Measurements from ENCODE around the gene DDX39B.
"Not testable (repeated sequence)": the region's sequence is repeated elsewhere in the genome, so short reads cannot be mapped to it uniquely, and the experiment has no call there.

The DDX39B gene

DNA sequence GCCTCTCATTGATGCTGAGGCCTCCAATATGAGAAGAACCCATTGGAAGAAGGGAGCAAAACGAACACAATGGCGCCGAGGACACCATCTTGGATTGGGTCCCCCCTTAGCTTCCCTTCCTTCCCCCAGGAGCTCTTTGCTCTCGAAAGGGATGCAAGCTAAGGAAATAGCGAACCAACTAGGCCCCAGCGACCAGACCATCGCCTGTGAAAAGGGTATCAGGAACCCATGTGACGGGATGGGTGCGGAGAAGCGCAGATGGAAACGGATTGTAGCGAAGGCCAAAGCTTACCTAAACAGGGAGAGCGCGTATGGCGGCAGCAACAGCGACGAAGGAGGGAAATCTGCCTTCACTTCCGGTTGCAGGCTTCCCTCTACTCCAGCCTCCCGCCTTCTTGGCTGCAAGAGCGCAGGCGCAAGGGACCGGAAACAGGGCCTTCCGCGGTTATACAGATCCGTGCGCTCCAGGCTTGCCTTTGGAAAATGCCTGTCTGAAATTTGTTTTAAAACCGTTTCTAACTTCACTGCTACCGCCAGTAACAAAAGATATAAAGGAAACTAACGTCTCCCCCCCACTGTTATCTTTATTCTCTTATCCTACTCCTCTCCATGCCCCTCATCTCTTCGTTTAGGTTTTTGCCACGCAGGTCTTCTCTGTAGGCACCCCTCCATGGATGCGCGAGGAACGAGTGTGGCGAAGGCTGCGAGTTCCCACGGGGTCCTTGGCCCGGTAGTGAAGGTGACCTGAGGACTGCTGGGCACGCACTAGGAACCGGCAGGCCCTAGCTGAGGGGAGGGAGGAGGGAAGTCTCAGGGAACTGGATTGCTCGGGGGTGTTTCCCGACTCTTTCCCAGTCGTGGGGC lies at the start of gene DDX39B:
Gene DDX39B (minus strand): TSS at position 346 of the 864 bp plus-strand sequence. CDS start 1,471 bp downstream, outside the sequence.
- peak; percentile 97 to 98 for DNase-seq

DNA sequence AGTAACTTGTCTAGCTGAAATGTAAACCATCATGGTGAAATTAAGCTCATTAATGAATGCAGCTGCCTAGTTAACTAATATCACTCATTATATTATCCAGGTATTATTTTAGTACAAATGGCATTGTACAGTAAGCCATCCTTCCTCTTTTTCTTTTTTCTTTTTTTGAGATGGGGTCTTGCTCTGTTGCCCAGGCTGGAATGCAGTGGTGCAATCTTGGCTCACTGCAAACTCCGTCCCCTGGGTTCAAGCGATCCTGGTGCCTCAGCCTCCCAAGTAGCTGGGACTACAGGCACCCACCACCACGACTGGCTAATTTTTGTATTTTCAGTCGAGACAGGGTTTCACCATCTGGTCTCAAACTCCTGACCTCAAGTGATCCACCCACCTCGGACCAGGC lies 48.9 kb upstream of the DDX39B start:
- DNase-seq, result not testable (repeated sequence)

DNA sequence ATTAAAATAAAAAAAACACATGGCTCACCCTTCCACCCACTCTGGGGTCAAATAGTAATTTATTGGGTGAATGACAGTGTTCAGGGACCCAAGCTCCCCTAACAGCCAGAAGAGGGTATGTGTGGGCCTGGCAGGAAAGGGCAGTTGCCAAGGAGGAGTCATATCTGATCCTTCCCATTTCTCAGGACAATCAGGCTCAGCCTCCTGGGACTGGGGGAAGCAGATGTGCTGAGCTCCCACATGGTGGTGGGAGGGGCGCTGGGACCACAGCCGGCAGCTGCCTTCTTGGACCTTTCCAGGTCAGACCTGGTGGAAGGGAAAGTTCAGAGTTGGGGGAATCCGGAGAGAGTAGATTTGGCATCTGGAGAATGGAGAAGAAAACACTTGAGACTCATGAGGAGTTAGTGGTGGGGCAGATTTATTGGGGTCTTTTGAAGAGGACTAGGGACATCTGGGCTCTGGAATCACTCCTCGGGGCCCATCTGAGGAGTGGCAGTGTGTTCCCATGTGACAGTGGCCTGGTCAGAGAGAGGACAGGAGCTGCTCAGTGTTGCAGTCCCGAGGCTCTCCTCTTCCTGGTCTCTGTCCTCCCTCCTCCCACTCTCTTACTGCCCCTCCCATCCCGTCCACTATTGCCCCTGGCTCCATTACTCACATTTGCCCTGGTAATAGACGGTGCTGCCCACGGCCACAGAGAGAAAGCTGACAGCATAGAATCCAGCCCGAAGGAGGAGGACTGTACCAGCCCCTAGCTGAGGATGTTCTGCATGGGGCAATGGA lies 47.3 kb upstream of the DDX39B start:
- no peak for DNase-seq

DNA sequence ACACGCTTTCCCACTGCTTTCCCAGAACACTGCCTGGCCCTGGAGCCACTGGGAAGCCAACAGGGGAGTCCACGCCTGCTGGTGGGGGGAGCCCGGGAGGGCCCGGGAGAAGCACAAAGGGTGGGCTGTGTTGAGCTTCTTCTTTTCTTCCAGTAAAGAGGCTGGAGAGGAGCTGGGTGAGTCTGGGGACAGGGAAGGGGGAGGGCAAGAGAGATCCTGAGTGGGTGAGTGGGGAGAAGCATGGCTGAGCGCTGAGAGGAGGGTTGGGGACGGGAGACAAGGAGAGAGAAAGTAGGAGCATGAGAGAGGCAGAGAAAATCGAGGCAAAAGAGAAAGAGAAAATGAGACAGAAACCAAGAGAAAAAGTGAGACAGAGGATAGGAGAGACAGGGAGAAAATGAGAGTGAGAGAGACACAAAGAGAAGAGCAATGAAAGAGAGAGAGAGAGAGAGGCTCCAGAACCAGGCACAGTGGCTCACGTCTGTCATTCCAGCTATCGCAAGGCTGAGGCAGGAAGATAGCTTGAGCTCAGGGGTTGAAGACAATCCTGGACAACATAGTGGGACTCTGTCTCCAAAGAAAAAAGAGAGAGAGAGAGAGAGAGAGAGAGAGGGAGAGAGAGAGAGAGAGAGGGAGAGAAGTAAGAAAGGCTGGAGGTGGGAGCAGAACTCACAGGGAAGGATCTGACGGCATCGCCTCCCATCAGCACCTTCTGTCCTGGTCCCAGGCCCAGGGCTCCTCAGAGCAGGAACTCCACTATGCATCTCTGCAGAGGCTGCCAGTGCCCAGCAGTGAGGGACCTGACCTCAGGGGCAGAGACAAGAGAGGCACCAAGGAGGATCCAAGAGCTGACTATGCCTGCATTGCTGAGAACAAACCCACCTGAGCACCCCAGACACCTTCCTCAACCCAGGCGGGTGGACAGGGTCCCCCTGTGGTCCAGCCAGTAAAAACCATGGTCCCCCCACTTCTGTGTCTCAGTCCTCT lies 46.3 kb upstream of the DDX39B start:
- DNase-seq, result no peak

DNA sequence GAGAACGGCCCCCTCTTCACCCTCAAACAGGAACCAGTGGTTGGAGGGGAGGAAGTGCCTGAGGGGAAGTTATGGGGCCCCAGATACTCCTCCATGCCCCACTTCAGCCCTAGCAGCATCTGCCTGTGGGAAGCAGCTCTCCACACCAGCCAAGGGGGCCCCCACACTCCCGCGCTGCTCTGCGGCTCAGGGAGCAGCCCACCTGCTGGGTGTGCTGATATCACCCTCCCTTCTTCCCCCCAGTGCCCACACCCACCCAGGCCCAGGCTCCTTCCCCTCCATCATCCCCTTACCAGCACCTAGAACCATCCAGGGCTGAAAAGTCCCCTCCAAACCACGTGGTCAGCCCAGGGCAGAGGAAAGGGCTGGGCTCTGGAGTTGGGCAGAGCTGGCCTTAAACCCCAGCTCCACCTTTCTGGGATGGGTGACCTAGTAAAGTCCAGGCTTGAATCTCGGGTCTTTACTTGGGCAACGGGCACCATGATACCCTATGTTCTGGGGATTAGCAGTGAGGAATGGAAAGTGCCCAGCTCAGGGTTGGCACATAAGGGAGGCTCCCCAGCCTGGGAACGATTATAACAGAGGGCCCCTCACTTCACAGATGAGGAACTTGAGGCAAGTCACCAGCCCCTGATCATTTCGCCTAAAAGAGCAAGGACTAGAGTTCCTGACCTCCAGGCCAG lies 44.9 kb upstream of the DDX39B start:
- DNase-seq, result no peak

DNA sequence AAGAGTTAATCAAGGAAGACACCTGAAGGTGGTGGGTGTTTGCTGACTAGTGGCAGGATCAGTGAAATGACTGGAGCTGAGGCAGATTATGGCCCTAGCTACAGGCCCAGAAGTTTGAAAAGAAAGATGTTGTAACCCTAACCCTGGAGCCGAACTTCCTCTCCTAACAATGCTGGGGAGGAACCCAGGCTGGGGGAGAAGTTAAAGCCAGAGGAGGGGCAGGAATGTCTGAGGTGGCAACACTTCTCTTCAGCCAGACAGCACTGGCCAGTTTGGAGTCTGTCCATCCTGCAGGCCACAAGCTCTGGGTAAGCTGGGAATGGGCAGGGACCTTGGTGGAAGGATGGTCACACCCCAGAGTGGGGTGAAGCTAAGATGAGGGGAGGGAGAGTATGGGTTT lies 44.2 kb upstream of the DDX39B start, which contains the start of gene LST1:
Gene LST1 (plus strand): TSS at position 270 of the 400 bp plus-strand sequence. CDS start 1,023 bp downstream, outside the sequence.
- DNase-seq, result no peak

DNA sequence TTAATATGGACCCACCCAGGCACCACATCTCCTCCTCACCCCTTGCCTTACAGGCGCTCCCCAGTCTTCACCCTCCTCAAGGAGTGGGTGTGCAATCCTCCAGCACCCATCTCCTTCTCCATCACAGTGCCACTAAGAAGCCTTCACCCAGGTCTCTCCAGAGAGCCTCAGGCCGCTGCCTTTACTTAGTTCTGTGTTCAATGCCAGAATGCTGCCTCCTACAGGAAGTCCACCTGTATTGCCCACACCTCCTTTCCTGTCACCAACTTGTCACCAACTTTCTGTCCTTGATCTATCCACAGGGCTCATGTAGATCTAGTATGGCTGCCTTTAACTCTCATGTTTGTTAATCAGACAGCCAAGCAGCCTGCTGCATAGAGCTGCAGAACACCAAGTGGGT lies 43.7 kb upstream of the DDX39B start:
- no peak for DNase-seq

DNA sequence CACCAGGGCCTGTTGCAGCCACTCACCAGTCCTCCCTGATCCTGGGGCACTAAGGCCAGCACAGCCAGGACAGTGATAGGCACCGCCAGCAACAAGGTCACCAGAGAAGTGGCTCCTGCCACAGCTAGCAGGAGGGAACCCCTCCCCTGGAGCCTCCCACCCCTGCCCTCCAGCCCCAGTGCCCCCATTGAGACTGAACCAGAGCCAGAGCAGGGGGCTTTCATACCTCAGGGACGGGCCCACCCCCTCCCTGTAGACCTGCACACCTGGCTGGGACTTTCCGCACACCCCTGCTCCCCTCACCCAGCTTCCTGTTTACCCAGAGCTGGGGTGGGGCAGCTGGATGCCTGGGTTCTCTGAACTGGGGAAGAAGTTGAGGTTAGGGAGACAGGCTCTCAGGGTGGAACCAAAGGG lies 40.4 kb upstream of the DDX39B start, which contains the start of gene LTB:
Gene LTB (minus strand): TSS at position 195 of the 414 bp plus-strand sequence. CDS start 7 bp downstream, at position 188.
- DNase-seq, result no peak

DNA sequence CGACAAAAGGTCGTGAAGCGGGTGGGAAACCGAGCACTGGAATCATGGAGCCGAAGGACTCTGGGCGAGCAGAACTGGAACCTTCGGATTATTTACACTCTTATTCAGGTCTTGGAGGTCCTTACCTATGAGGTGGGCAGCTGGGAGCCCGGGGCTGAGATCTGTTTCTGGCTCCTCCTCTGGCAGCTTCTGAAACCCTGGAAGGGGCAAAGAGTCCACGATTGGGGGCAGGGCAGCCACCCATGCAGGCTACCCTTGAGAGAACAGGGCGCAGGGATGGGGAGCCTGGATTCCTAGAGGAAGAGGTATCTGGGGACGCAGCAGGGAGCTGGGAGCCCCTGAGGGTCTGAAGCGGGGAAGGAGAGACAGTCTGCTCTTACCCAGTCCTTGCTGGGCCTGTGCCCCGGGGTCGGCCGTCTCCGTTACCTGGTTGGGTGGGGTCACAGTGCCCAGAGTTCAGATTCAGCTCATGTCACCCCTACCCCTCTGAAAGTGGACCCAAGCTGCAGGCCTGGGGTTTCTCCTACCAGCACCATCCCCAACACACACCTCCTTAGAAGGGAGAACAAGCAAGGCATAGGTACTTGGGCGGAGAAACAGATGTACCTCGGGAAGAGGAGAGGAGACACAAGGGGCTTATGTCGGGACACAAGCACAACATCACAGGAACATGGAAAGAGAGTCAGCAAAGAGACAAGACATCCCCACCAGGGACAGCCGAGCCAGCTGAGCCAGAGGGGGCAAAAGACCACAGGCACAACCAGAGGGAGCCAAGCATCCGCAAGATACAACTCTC lies 39.8 kb upstream of the DDX39B start:
- DNase-seq, result no peak

DNA sequence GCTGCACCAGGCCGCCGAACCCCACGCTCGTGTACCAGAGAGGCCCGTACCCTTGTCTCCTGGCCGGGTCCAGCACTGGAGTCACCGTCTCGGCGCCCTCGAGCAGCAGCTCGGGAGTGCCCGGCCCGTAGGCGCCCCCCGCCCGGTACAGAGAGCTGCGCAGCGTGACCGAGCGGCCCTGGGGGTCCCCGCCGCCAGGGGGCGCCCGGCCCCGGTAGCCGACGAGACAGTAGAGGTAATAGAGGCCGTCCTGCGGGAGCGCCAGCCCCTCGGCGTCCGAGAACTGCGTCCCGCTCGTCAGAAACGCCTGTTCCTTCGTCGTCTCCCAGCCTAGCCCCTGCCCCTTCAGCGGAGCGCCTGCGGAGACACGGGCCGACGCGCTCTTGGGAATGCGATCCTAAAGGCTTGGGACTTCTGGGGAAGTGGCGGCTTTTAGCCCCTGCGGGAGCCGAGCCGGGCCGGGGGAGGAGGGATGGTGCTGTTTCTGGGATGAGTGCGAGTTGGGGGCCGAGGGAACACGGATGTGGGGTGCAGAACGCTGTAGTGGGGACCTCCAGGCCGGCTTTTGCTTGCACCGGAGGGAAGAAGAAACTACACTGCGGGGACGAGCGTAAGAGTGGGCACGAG lies 39.1 kb upstream of the DDX39B start:
- DNase-seq, result peak; percentile 38 to 84

DNA sequence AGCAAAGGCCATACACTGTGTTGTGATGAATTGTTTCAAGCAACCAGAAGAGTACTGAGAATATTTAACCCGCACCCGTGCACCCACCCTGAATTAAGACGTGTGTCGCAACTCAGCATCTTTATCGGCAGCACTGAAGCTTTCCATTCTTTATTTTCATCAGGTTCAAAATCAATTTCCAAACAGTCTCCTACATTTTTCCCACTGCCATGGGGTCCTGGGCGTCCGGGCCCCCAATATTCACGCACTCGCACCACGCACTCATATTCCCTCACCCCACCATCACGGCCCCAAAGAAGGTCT lies 38.6 kb upstream of the DDX39B start:
- DNase-seq, result no peak

DNA sequence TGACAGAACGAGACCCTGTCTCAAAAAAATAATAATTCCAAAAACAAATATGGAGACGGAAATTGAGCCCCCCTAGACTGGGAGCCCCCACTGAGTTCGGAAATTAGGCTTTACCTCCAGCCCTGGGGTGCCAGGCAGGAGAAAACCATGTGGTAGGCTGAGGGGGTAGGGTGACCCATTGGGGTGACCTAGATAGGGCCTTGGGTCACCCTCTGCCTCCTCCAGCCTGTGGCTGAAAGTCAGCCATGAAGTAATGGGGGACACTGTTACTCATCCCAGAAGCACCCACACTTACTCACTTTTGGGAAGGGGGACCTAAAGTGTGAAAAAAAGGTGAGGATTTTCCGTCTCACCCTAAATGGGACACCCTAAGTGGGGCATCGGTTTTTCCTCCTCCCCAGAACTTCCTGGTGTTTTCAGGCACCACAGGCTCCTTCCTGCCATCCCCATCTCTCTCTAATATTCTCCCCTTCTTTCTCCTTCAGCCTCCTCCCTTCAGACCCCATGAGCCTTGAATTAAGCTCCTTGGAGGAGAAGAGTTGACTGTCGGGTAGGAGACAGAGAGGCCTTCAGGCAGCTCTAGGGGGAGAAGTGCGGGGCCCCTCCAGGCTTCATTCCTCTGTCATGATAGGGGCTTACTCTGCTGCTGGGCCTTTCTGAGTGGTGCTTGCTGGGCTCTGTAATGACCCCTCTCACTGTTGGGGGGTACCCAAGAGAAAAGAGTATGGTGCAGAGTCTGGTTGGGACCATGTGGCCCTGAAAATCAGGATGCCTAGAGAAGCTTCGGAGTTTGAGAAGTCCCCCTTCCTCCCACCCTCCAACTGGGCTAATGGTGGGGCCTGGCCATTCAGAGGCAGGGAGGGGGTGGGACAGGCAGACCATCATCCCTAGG lies 38.0 kb upstream of the DDX39B start:
- DNase-seq, result no peak

DNA sequence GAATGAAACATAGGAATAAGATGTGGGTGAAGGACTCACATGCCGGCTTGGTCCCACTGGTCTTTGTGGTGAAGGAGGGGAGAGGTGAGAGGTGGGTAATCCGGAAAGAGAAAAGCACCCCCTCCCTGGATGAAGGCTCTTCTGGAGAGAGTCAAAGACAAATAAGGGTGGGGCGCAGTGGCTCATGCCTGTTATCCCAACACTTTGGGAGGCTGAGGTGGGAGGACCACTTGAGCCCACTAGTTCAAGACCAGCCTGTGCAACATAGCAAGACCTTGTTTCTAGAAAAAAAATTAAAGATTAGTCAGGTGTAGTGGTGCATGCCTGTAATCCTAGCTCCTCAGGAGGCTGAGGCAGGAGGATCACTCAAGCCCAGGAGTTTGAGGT lies 37.3 kb upstream of the DDX39B start:
- no peak for DNase-seq

DNA sequence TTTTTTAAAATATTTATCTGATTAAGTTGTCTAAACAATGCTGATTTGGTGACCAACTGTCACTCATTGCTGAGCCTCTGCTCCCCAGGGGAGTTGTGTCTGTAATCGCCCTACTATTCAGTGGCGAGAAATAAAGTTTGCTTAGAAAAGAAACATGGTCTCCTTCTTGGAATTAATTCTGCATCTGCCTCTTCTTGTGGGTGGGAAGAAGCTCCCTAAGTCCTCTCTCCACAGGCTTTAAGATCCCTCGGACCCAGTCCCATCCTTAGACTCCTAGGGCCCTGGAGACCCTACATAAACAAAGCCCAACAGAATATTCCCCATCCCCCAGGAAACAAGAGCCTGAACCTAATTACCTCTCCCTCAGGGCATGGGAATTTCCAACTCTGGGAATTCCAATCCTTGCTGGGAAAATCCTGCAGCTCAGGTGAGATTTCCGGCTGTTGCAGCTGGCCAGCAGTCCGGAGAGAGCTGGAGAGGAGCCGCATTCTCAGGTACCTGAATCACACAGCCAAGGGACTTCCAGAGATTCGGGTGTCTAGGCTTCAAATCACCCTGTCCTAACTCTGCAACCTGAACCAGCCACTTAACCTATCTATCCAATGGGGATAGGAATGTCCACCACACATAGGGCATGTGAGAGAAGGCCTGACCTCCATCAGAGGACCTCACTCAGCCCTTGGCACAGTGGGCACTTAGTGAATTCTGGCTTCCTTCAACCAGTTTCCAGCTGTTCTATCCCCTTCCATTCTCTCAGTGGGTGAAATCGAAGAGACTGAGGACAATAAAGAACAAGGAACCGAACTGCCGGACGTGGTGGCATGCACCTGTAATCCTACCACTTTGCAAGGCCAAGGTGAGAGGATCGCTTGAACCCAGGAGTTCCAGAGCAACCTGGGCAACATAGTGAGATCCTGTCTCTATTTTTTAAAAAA lies 36.6 kb upstream of the DDX39B start:
- no peak for DNase-seq

DNA sequence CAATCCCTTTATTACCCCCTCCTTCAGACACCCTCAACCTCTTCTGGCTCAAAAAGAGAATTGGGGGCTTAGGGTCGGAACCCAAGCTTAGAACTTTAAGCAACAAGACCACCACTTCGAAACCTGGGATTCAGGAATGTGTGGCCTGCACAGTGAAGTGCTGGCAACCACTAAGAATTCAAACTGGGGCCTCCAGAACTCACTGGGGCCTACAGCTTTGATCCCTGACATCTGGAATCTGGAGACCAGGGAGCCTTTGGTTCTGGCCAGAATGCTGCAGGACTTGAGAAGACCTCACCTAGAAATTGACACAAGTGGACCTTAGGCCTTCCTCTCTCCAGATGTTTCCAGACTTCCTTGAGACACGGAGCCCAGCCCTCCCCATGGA lies 35.8 kb upstream of the DDX39B start:
- DNase-seq, result no peak

DNA sequence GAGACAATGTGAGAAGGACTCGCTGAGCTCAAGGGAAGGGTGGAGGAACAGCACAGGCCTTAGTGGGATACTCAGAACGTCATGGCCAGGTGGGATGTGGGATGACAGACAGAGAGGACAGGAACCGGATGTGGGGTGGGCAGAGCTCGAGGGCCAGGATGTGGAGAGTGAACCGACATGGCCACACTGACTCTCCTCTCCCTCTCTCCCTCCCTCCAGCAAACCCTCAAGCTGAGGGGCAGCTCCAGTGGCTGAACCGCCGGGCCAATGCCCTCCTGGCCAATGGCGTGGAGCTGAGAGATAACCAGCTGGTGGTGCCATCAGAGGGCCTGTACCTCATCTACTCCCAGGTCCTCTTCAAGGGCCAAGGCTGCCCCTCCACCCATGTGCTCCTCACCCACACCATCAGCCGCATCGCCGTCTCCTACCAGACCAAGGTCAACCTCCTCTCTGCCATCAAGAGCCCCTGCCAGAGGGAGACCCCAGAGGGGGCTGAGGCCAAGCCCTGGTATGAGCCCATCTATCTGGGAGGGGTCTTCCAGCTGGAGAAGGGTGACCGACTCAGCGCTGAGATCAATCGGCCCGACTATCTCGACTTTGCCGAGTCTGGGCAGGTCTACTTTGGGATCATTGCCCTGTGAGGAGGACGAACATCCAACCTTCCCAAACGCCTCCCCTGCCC lies 35.2 kb upstream of the DDX39B start:
- DNase-seq, result no peak

DNA sequence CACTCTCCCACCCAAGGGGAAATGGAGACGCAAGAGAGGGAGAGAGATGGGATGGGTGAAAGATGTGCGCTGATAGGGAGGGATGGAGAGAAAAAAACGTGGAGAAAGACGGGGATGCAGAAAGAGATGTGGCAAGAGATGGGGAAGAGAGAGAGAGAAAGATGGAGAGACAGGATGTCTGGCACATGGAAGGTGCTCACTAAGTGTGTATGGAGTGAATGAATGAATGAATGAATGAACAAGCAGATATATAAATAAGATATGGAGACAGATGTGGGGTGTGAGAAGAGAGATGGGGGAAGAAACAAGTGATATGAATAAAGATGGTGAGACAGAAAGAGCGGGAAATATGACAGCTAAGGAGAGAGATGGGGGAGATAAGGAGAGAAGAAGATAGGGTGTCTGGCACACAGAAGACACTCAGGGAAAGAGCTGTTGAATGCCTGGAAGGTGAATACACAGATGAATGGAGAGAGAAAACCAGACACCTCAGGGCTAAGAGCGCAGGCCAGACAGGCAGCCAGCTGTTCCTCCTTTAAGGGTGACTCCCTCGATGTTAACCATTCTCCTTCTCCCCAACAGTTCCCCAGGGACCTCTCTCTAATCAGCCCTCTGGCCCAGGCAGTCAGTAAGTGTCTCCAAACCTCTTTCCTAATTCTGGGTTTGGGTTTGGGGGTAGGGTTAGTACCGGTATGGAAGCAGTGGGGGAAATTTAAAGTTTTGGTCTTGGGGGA lies 34.3 kb upstream of the DDX39B start:
- DNase-seq, result no peak

Measured in NCI-H446 (cell line).